Pulmonary artery endothelial cell (primary cell): ENCODE data around the gene SERPINF2. TPM values are rescaled to one million over a fixed set of nuclear protein-coding genes. Genes with fewer than 3 reads are reported as not detected.
"Not testable (repeated sequence)": the region's sequence is repeated elsewhere in the genome, so short reads cannot be mapped to it uniquely, and the experiment has no call there.

Experiments used
- DNase-seq: peaks from one replicate; pipeline ENCODE4 v3.0.0-alpha.2; 2011; ENCODE audit warnings: low read depth, low spot score
- total RNA-seq: library from RNA; depleted of rRNA; stranded (reverse); fragments of >200 nt; gene quantifications from 2 replicates; pipeline ENCODE4 v1.2.3, GENCODE V29; 2014

The SERPINF2 gene
- total RNA-seq, 1 donor from 2014 or later: not detected

GRCh38 chr17:1735418-1735817 lies 7.3 kb upstream of the SERPINF2 start:
- no peak for DNase-seq

GRCh38 chr17:1735834-1736347 lies 6.8 kb upstream of the SERPINF2 start:
- no peak for DNase-seq

GRCh38 chr17:1736348-1737281 lies 6.1 kb upstream of the SERPINF2 start:
- no peak for DNase-seq

GRCh38 chr17:1737531-1738291 lies 5.0 kb upstream of the SERPINF2 start:
- no peak for DNase-seq

- DNase-seq: not testable (repeated sequence)
Measured at GRCh38 chr17:1741899-1742298, 772 bp upstream of the SERPINF2 start.

GRCh38 chr17:1743088-1743439 lies 393 bp downstream of the SERPINF2 start:
- no peak for DNase-seq

- no peak for DNase-seq
Measured at GRCh38 chr17:1744551-1745512, 2.2 kb downstream of the SERPINF2 start.

GRCh38 chr17:1745513-1746020 lies 2.9 kb downstream of the SERPINF2 start:
- no peak for DNase-seq

GRCh38 chr17:1746975-1747543 lies 4.4 kb downstream of the SERPINF2 start:
- DNase-seq: no peak

- DNase-seq: no peak
Measured at GRCh38 chr17:1750628-1751027, 8.0 kb downstream of the SERPINF2 start.

GRCh38 chr17:1752425-1753262 lies 10.0 kb downstream of the SERPINF2 start:
- no peak for DNase-seq

GRCh38 chr17:1753767-1754429 lies 11.2 kb downstream of the SERPINF2 start:
- no peak for DNase-seq

- no peak for DNase-seq
Measured at GRCh38 chr17:1754430-1755112, 11.9 kb downstream of the SERPINF2 start.

- DNase-seq: no peak
Measured at GRCh38 chr17:1755252-1755826, 12.7 kb downstream of the SERPINF2 start.

GRCh38 chr17:1755827-1756262 lies 13.2 kb downstream of the SERPINF2 start:
- DNase-seq: no peak

- DNase-seq: no peak
Measured at GRCh38 chr17:1758807-1759206, 16.1 kb downstream of the SERPINF2 start.

GRCh38 chr17:1759529-1759928 lies 16.9 kb downstream of the SERPINF2 start:
- DNase-seq: no peak
